ENCODE data around the gene CDH24.

GRCh38 chr14:23063601-23064000, 6.3 kb upstream of the CDH24 start:
- no peak for TF ChIP-seq EZH2 (conservative IDR thresholded peaks at IDR 0.05; ENCODE audit: low read depth, low read length)
- TF ChIP-seq FOXJ3 (CRISPR knock-in tag; IDR thresholded peaks at IDR 0.05; ENCODE audit: borderline replicate concordance) = no peak
- no peak for TF ChIP-seq CHD2 (IDR thresholded peaks at IDR 0.05; ENCODE audit: low read depth, low read length)
- no peak for TF ChIP-seq ELF1 (CRISPR knock-in tag; IDR thresholded peaks at IDR 0.05)
- no peak for TF ChIP-seq CTCF (CRISPR knock-in tag; IDR thresholded peaks at IDR 0.05)
- TF ChIP-seq, protein P1, sequence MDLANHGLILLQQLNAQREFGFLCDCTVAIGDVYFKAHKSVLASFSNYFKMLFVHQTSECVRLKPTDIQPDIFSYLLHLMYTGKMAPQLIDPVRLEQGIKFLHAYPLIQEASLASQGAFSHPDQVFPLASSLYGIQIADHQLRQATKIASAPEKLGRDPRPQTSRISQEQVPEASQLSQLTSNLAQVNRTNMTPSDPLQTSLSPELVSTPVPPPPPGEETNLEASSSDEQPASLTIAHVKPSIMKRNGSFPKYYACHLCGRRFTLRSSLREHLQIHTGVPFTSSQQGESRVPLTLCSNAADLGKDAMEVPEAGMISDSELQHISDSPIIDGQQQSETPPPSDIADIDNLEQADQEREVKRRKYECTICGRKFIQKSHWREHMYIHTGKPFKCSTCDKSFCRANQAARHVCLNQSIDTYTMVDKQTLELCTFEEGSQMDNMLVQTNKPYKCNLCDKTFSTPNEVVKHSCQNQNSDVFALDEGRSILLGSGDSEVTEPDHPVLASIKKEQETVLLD (CRISPR knock-in tag; IDR thresholded peaks at IDR 0.05; ENCODE audit: low read depth) = no peak
- no peak for TF ChIP-seq SPEN (CRISPR knock-in tag; IDR thresholded peaks at IDR 0.05; ENCODE audit: low read depth)
- no peak for TF ChIP-seq RXRB (CRISPR knock-in tag; IDR thresholded peaks at IDR 0.05; ENCODE audit: borderline replicate concordance)
- no peak for TF ChIP-seq ATF1 (CRISPR knock-in tag; IDR thresholded peaks at IDR 0.05)
- TF ChIP-seq CREM (IDR thresholded peaks at IDR 0.05) = no peak
- no peak for TF ChIP-seq CREM (CRISPR knock-in tag; IDR thresholded peaks at IDR 0.05)
- no peak for TF ChIP-seq RXRA (CRISPR knock-in tag; IDR thresholded peaks at IDR 0.05)
- TF ChIP-seq, protein P2, sequence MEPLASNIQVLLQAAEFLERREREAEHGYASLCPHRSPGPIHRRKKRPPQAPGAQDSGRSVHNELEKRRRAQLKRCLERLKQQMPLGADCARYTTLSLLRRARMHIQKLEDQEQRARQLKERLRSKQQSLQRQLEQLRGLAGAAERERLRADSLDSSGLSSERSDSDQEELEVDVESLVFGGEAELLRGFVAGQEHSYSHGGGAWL (CRISPR knock-in tag; IDR thresholded peaks at IDR 0.05) = no peak
- no peak for TF ChIP-seq JUND (CRISPR knock-in tag; IDR thresholded peaks at IDR 0.05)
- no peak for TF ChIP-seq THAP7 (CRISPR knock-in tag; IDR thresholded peaks at IDR 0.05)
